NT2/D1 (cell line): ENCODE measurements around the gene IGSF23.

ENCODE experiments used
- DNase-seq: peaks from one replicate; pipeline ENCODE4 v3.0.0-alpha.2; 2011; ENCODE audit warnings: low read depth, low spot score
- H3K27me3 ChIP-seq: 2 replicates; pipeline ENCODE4 v1.6.0; 2011; ENCODE audit warnings: mild to moderate bottlenecking; ENCODE audit not compliant: insufficient read length, insufficient read depth
- H3K36me3 ChIP-seq: 2 replicates; pipeline ENCODE4 v1.6.1; 2011; ENCODE audit warnings: mild to moderate bottlenecking, low read length, mixed read lengths; ENCODE audit not compliant: insufficient read depth, insufficient read length
- H3K4me1 ChIP-seq: 2 replicates; pipeline ENCODE4 v1.5.1; 2011; ENCODE audit not compliant: insufficient read depth, insufficient read length
- H3K4me3 ChIP-seq: 2 replicates; pipeline ENCODE4 v1.5.1; 2011; ENCODE audit warnings: low read depth; ENCODE audit not compliant: insufficient read length
- H3K9ac ChIP-seq: 2 replicates; pipeline ENCODE4 v1.6.0; 2011; ENCODE audit warnings: low read depth; ENCODE audit not compliant: insufficient read length
- H3K9me3 ChIP-seq: 2 replicates; pipeline ENCODE4 v1.5.1; 2011; ENCODE audit warnings: mild to moderate bottlenecking, low read length; ENCODE audit not compliant: insufficient read depth
- SUZ12 ChIP-seq: IDR thresholded peaks from 2 replicates; pipeline ENCODE4 v1.6.1; 2011; ENCODE audit not compliant: insufficient read length, insufficient read depth; ENCODE audit errors: extremely low read depth
- YY1 ChIP-seq: IDR thresholded peaks from 2 replicates; pipeline ENCODE4 v1.6.1; 2011; ENCODE audit not compliant: insufficient read length, insufficient read depth
- ZNF274 ChIP-seq: IDR thresholded peaks from 2 replicates; pipeline ENCODE4 v1.6.1; 2011; ENCODE audit warnings: mild to moderate bottlenecking, low read depth, low read length

The IGSF23 gene

DNA sequence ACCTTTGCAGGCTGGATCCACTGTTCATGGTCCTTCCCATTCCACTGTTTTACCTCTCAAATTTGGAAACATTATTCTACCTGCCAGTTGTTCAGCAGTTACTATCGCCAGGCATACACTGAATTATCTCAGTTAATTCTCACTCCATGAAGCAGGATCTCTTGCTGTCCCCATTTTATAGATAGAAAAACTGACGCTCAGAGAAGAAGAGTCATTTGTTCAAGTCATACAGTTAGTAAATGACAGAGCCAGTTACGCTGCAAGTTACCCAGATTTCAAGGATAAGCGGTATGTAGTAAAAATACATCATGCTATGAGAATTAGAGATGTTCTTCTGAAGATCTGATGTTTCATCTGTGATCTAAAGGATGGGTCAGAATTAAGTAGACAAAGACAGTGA, 40.2 kb upstream of the IGSF23 start:
- no peak for DNase-seq
- no peaks in the 10 kb centered on the region for H3K27me3 ChIP-seq
- TF ChIP-seq SUZ12 = no peak
- TF ChIP-seq ZNF274 = no peak
- no peak for TF ChIP-seq YY1
- no peaks in the 10 kb centered on the region for H3K36me3 ChIP-seq
- no peak overlapping the region for H3K9ac ChIP-seq
- H3K4me1 ChIP-seq = peaks cover 4% of the 10 kb centered on the region
- no peaks in the 10 kb centered on the region for H3K9me3 ChIP-seq
- no peak overlapping the region for H3K4me3 ChIP-seq

- TF ChIP-seq YY1 (no peak), ZNF274 (no peak), SUZ12 (no peak)
- Histone ChIP-seq H3K36me3 (no peaks in the 10 kb centered on the region), H3K4me3 (no peak overlapping the region), H3K9ac (no peak overlapping the region), H3K27me3 (no peaks in the 10 kb centered on the region), H3K4me1 (peaks cover 4% of the 10 kb centered on the region), H3K9me3 (no peaks in the 10 kb centered on the region)
- no peak for DNase-seq
Measured at GRCh38 chr19:44573627-44574026, 39.7 kb upstream of the IGSF23 start.

GRCh38 chr19:44574186-44574950, 39.0 kb upstream of the IGSF23 start:
- Histone ChIP-seq H3K27me3 (no peaks in the 10 kb centered on the region), H3K4me1 (peaks cover 4% of the 10 kb centered on the region), H3K36me3 (no peaks in the 10 kb centered on the region), H3K4me3 (no peak overlapping the region), H3K9me3 (no peaks in the 10 kb centered on the region), H3K9ac (no peak overlapping the region)
- TF ChIP-seq ZNF274 (no peak), SUZ12 (no peak), YY1 (no peak)
- no peak for DNase-seq

DNA sequence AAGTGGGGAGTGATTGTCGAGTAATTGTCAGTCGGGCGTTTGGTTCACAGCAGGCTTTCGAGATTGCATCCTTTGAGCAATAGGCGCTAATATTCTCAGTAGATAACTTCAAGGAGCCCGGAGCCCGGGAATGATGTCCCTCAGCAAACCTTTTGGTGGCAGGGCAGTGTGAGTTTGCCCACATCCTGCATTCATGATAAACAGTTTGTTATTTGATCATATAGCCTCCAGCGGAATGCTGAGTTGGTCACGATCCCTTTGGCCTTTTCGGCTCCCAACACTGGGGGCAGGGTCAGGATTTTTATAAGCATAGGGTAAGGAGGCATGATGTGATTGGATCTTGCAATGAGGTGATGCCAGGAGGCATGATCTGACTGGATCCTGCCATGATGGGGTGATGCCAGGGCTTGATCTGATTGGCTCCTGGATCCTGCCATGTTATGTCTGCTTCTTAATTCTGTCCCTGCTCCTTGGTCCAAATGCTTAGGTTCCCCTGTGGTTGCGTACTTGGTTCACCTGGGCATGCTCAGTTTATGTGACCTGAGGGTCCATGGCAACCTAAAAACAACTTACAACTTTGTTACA, 38.2 kb upstream of the IGSF23 start:
- Histone ChIP-seq H3K4me1 (peaks cover 4% of the 10 kb centered on the region), H3K9ac (no peak overlapping the region), H3K4me3 (no peak overlapping the region), H3K27me3 (no peaks in the 10 kb centered on the region), H3K36me3 (no peaks in the 10 kb centered on the region), H3K9me3 (no peaks in the 10 kb centered on the region)
- TF ChIP-seq SUZ12 (no peak), YY1 (no peak), ZNF274 (no peak)
- DNase-seq = no peak

DNA sequence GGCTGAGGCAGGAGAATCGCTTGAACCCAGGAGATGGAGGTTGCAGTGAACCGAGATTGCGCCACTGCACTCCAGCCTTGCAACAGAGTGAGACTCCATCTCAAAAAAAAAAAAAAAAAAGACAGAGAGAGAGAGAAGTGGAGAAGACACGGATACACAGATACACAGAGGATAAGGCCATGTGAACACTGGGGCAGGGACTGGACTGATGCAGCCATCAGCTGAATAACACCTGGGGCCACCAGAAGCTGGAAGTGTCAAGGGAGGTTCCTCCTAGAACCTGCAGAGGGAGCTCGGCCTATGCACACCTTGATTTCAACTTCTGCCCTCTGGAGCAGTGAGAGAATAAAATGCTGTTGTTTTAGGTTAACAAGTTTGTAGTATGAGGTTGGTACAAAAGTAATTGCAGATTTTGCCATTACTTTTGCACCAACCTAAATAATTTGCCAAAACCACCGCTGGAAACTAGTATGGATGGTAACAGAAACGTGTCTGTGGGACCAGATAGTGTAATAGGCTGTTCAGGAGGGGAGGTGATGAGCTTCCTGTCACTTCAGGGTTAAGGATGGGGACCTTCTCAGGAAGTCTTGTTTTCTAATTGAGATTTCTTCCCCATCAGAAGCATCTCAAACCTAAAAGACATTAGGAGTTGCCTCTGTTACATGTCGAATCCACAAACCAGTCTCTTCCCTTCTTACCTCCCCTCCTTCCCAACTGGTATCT, 36.4 kb upstream of the IGSF23 start:
- TF ChIP-seq YY1 (no peak), ZNF274 (no peak), SUZ12 (no peak)
- peak; percentile 28 for DNase-seq
- no peaks in the 10 kb centered on the region for H3K4me1 ChIP-seq

GRCh38 chr19:44577566-44577874, 35.8 kb upstream of the IGSF23 start:
- Histone ChIP-seq H3K9me3 (no peaks in the 10 kb centered on the region), H3K4me1 (no peaks in the 10 kb centered on the region), H3K9ac (no peak overlapping the region), H3K27me3 (no peaks in the 10 kb centered on the region), H3K4me3 (no peak overlapping the region), H3K36me3 (no peaks in the 10 kb centered on the region)
- DNase-seq = no peak
- TF ChIP-seq YY1 (no peak), ZNF274 (no peak), SUZ12 (no peak)

More for the DNA sequence above, 36.4 kb upstream of the IGSF23 start:
- Histone ChIP-seq H3K27me3 (no peaks in the 10 kb centered on the region), H3K4me3 (no peak overlapping the region), H3K9me3 (no peaks in the 10 kb centered on the region), H3K36me3 (no peaks in the 10 kb centered on the region), H3K9ac (no peak overlapping the region)
